Renal cortical epithelial cell (primary cell): ENCODE results near the gene PDE4B. TPM values are rescaled to one million over a fixed set of nuclear protein-coding genes. Genes with fewer than 3 reads are reported as not detected.
A peak's percentile ranks its signal among the peaks of the same experiment; 100 is the strongest.

ENCODE experiments used
- DNase-seq: peaks from one replicate; pipeline ENCODE4 v3.0.0-alpha.2; 2011; ENCODE audit warnings: low read depth
- total RNA-seq: library from RNA; depleted of rRNA; stranded (reverse); fragments of >200 nt; gene quantifications from 2 replicates; pipeline ENCODE4 v1.2.3, GENCODE V29; 2014

PDE4B gene
- total RNA-seq, 1 donor from 2014 or later = 0.70 TPM

- no peak for DNase-seq
Observed at GRCh38 chr1:66359815-66360214, 567.1 kb downstream of the PDE4B start.

GRCh38 chr1:66360285-66360724 is 567.6 kb downstream of the PDE4B start:
- no peak for DNase-seq

- DNase-seq = no peak
Observed at GRCh38 chr1:66364578-66365391, 572.1 kb downstream of the PDE4B start.

GRCh38 chr1:66365635-66366034 is 572.9 kb downstream of the PDE4B start:
- DNase-seq = no peak

GRCh38 chr1:66366634-66367033 is 573.9 kb downstream of the PDE4B start:
- DNase-seq = no peak

GRCh38 chr1:66367369-66367768 is 574.7 kb downstream of the PDE4B start:
- DNase-seq = no peak

GRCh38 chr1:66368261-66368660 is 575.6 kb downstream of the PDE4B start:
- DNase-seq = no peak

- peak; percentile 93 for DNase-seq
Observed at GRCh38 chr1:66370462-66370971, 577.8 kb downstream of the PDE4B start.

- peak; percentile 80 for DNase-seq
Observed at GRCh38 chr1:66371233-66372005, 578.7 kb downstream of the PDE4B start.

GRCh38 chr1:66372522-66373101 is 579.9 kb downstream of the PDE4B start:
- DNase-seq = no peak

GRCh38 chr1:66373157-66373591 is 580.5 kb downstream of the PDE4B start:
- DNase-seq = no peak

GRCh38 chr1:66374148-66374547 is 581.5 kb downstream of the PDE4B start:
- no peak for DNase-seq

GRCh38 chr1:66374561-66375111 is 581.9 kb downstream of the PDE4B start:
- peak; percentile 93 for DNase-seq

- DNase-seq = no peak
Observed at GRCh38 chr1:66375125-66375524, 582.4 kb downstream of the PDE4B start.

- no peak for DNase-seq
Observed at GRCh38 chr1:66380452-66381212, 587.9 kb downstream of the PDE4B start.

- no peak for DNase-seq
Observed at GRCh38 chr1:66381621-66382275, 589.1 kb downstream of the PDE4B start.

GRCh38 chr1:66383168-66383567 is 590.5 kb downstream of the PDE4B start:
- no peak for DNase-seq

GRCh38 chr1:66383611-66384010 is 590.9 kb downstream of the PDE4B start:
- DNase-seq = no peak

- no peak for DNase-seq
Observed at GRCh38 chr1:66384258-66384921, 591.7 kb downstream of the PDE4B start.

GRCh38 chr1:66386712-66387111 is 594.0 kb downstream of the PDE4B start:
- no peak for DNase-seq
